Thyroid gland (tissue), 4 donors: ENCODE data around the gene SLC19A2. TPM values are rescaled to one million over a fixed set of nuclear protein-coding genes. Genes with fewer than 3 reads are reported as not detected.

ENCODE experiments used
- DNase-seq, 2 donors: peaks; one replicate each; pipeline ENCODE4 v3.0.0-alpha.2; 2019
- H3K27ac ChIP-seq, 3 donors: fragments of 200-600 bp; sonication (generic); 1 replicate in 2 of 3; 2 replicates in 1 of 3; pipeline ENCODE4 v1.5.1; 2016 to 2019; ENCODE audit warnings: mild to moderate bottlenecking in 1 of 3, moderate library complexity in 1 of 3
- H3K27me3 ChIP-seq: fragments of 200-600 bp; sonication (generic); one replicate; pipeline ENCODE4 v1.5.1; 2019
- H3K36me3 ChIP-seq, 2 donors: fragments of 200-600 bp; sonication (generic); one replicate each; pipeline ENCODE4 v1.5.1; 2016 to 2019
- H3K4me1 ChIP-seq, 2 donors: fragments of 200-600 bp; sonication (generic); one replicate each; pipeline ENCODE4 v1.5.1; 2017 to 2019
- H3K4me3 ChIP-seq, 3 donors: fragments of 200-600 bp; sonication (generic); replicated peaks in 1 of 3; 1 replicate in 2 of 3; 2 replicates in 1 of 3; pipeline ENCODE4 v1.5.1; 2016; ENCODE audit warnings: mild to moderate bottlenecking in 1 of 3
- H3K9me3 ChIP-seq: fragments of 200-600 bp; sonication (generic); one replicate; pipeline ENCODE4 v1.5.1; 2017
- CTCF ChIP-seq, 6 experiments: fragments of 200-600 bp in 3 of 6; fragments of 450-650 bp in 3 of 6; sonication (generic) in 3 of 6; IDR thresholded peaks; one replicate each; pipeline ENCODE4 v1.5.1; 2016 to 2019; ENCODE audit warnings: antibody characterized with exemption in 6 of 6, mild to moderate bottlenecking in 2 of 6, inconsistent platforms in 1 of 6, moderate library complexity in 1 of 6
- POLR2A ChIP-seq, 2 donors: fragments of 450-650 bp; IDR thresholded peaks; one replicate each; pipeline ENCODE4 v1.6.1; 2017; ENCODE audit warnings: antibody characterized with exemption in 2 of 2, mild to moderate bottlenecking in 2 of 2, moderate library complexity in 1 of 2
- WGBS, 2 donors: methylation state at CpG; one replicate each; pipeline ENCODE4 v1.1.5; 2017; 5-methylcytosine and 5-hydroxymethylcytosine counted together
- intact Hi-C: fragments of 100-400 bp; cut with DNase I; formaldehyde crosslinking; loops from one replicate; pipeline ENCODE4 v1.15.1; 2023
- total RNA-seq, 4 donors: library from RNA; depleted of rRNA; stranded (reverse); fragments of >200 nt; gene quantifications; one replicate each; pipeline ENCODE4 v1.2.3, GENCODE V29; 2016

SLC19A2 gene
- total RNA-seq, 4 donors from 2014 or later: 19.0 to 41.0 (median 27.8) TPM

- H3K4me1 ChIP-seq: no peaks in the 10 kb centered on the region
- no peak overlapping the region for H3K4me3 ChIP-seq
- no peak overlapping the region for H3K27ac ChIP-seq
- H3K9me3 ChIP-seq: no peaks in the 10 kb centered on the region
- intact Hi-C loops: no loop called here
- TF ChIP-seq CTCF (IDR thresholded peaks at IDR 0.05): no peak
- TF ChIP-seq POLR2A (IDR thresholded peaks at IDR 0.05): no peak
- H3K36me3 ChIP-seq: no peaks in the 10 kb centered on the region
- H3K27me3 ChIP-seq: no peaks in the 10 kb centered on the region
- 78 to 84% methylated on average over 1 of the region's 1 CpG for WGBS, 2 donors
- no peak for DNase-seq
These were observed 34.4 kb downstream of the SLC19A2 start for GRCh38 chr1:169451218-169451824.

GRCh38 chr1:169443923-169444322 is 41.8 kb downstream of the SLC19A2 start:
- H3K4me1 ChIP-seq: no peaks in the 10 kb centered on the region
- no peak for TF ChIP-seq CTCF (IDR thresholded peaks at IDR 0.05)
- TF ChIP-seq POLR2A (IDR thresholded peaks at IDR 0.05): no peak
- no peaks in the 10 kb centered on the region for H3K36me3 ChIP-seq
- intact Hi-C loops: no loop called here
- H3K27me3 ChIP-seq: no peaks in the 10 kb centered on the region
- H3K9me3 ChIP-seq: no peaks in the 10 kb centered on the region
- 66 to 70% methylated on average over 3 of the region's 3 CpGs for WGBS, 2 donors
- DNase-seq: no peak
- no peak overlapping the region for H3K4me3 ChIP-seq
- H3K27ac ChIP-seq: no peak overlapping the region

GRCh38 chr1:169427081-169427641 is 58.6 kb downstream of the SLC19A2 start, which contains the start of gene CCDC181:
Gene CCDC181 (minus strand): TSS chr1:169427474. CDS start chr1:169424927, 2,547 bp downstream.
- WGBS, 2 donors: 1 to 4% methylated on average over 28 to 29 of the region's 29 CpGs
- TF ChIP-seq POLR2A (IDR thresholded peaks at IDR 0.05): no peak
- no peak for TF ChIP-seq CTCF (IDR thresholded peaks at IDR 0.05)
- Histone ChIP-seq H3K27me3 (no peaks in the 10 kb centered on the region), H3K4me1 (peaks cover 0 to 6% of the 10 kb centered on the region in 2 donors), H3K9me3 (no peaks in the 10 kb centered on the region), H3K27ac (no peak within 1 kb of the TSS), H3K4me3 (peak within 1 kb of the TSS; percentile 4 to 14 (median 8)), H3K36me3 (no peaks in the 10 kb centered on the region)
- peak; percentile 45 to 46 for DNase-seq
- intact Hi-C loops: no loop called here

- 66 to 69% methylated on average over 6 of the region's 6 CpGs for WGBS, 2 donors
- Histone ChIP-seq H3K4me3 (no peak overlapping the region), H3K27ac (no peak overlapping the region), H3K9me3 (no peaks in the 10 kb centered on the region), H3K4me1 (peaks cover 0 to 6% of the 10 kb centered on the region in 2 donors), H3K36me3 (no peaks in the 10 kb centered on the region), H3K27me3 (no peaks in the 10 kb centered on the region)
- intact Hi-C loops: no loop called here
- DNase-seq: no peak
- TF ChIP-seq CTCF (IDR thresholded peaks at IDR 0.05): no peak
- no peak for TF ChIP-seq POLR2A (IDR thresholded peaks at IDR 0.05)
These were observed 59.5 kb downstream of the SLC19A2 start for GRCh38 chr1:169426174-169426705.

- Histone ChIP-seq H3K27me3 (no peaks in the 10 kb centered on the region), H3K9me3 (no peaks in the 10 kb centered on the region), H3K4me3 (no peak overlapping the region), H3K4me1 (no peaks in the 10 kb centered on the region), H3K27ac (no peak overlapping the region), H3K36me3 (no peaks in the 10 kb centered on the region)
- DNase-seq: no peak
- no peak for TF ChIP-seq CTCF (IDR thresholded peaks at IDR 0.05)
- TF ChIP-seq POLR2A (IDR thresholded peaks at IDR 0.05): no peak
- intact Hi-C loops: no loop called here
- WGBS, 2 donors: 90 to 96% methylated on average over 5 of the region's 5 CpGs
These were observed 64.4 kb downstream of the SLC19A2 start for GRCh38 chr1:169421309-169421708.
